ENCODE data around the gene PLEKHA5.

The PLEKHA5 gene

DNA sequence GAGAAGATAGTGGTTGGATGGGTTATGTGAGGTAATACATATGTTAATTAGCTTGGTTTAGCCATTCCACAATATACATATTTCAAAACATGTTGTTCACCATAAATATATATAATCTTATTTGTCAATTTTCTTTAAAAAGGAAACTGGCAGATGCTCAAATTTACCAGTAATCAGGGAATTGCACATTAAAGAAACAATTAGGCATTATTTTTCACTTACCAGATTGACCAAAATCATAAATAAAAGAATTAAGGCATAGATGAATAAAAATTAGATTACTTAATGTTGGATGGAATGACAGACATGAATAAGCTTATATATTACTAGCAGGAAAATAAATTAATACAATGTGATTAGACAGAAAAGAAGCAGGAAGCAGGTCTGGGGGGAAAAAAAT is 147.2 kb downstream of the PLEKHA5 start:
- no peak for ATAC-seq

DNA sequence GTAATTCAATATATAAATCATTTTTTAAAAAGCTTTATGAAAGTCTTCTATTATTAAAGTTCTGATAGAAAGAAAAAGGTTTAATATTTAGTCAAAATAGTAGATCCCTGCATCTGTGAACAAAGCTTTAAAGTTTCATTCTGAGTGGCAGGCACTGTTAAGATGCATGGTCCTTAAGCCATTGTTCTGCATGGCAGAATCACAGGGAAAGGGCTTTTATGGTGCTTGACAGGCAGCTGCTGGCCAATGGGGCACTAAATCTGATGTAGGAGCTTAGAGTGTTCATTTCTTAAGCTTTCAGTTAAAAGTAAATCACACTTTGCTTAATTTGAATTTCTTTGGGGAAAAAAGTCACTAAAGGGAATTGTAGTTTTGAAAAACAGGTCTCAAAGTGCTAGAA is 148.2 kb downstream of the PLEKHA5 start:
- ATAC-seq: no peak
- TF ChIP-seq TCF4 (CRISPR knock-in tag; IDR thresholded peaks at IDR 0.05; ENCODE audit: borderline replicate concordance): no peak
- no peak for TF ChIP-seq PPARA (CRISPR knock-in tag; IDR thresholded peaks at IDR 0.05; ENCODE audit: borderline replicate concordance)
- TF ChIP-seq POU6F1 (CRISPR knock-in tag; IDR thresholded peaks at IDR 0.05; ENCODE audit: borderline replicate concordance, low read depth): no peak
- TF ChIP-seq ZNF8 (CRISPR knock-in tag; IDR thresholded peaks at IDR 0.05): no peak
- TF ChIP-seq CREB5 (CRISPR knock-in tag; IDR thresholded peaks at IDR 0.05; ENCODE audit: low read depth): no peak
- no peak for TF ChIP-seq ARNTL (CRISPR knock-in tag; IDR thresholded peaks at IDR 0.05; ENCODE audit: borderline replicate concordance, low read depth)
- no peak for TF ChIP-seq ZC3H10 (CRISPR knock-in tag; IDR thresholded peaks at IDR 0.05)

More for the DNA sequence above, 147.2 kb downstream of the PLEKHA5 start:
- TF ChIP-seq ISL1 (CRISPR knock-in tag; IDR thresholded peaks at IDR 0.05): peak; percentile 95
- 0 out of 2 replicates have a peak, but pooled peaks have one; percentile 27 for TF ChIP-seq CSRNP3 (CRISPR knock-in tag; IDR thresholded peaks at IDR 0.05)
- TF ChIP-seq ZNF70 (CRISPR knock-in tag; IDR thresholded peaks at IDR 0.05): no peak
- TF ChIP-seq PPARA (CRISPR knock-in tag; IDR thresholded peaks at IDR 0.05; ENCODE audit: borderline replicate concordance): no peak
- TF ChIP-seq PATZ1 (CRISPR knock-in tag; IDR thresholded peaks at IDR 0.05; ENCODE audit: borderline replicate concordance): 0 out of 2 replicates have a peak, but pooled peaks have one; percentile 55
- no peak for TF ChIP-seq OSR1 (CRISPR knock-in tag; IDR thresholded peaks at IDR 0.05)
- no peak for TF ChIP-seq TCF4 (CRISPR knock-in tag; IDR thresholded peaks at IDR 0.05; ENCODE audit: borderline replicate concordance)
- peak; percentile 89 for TF ChIP-seq ZC3H10 (CRISPR knock-in tag; IDR thresholded peaks at IDR 0.05)
- no peak for TF ChIP-seq TSHZ2 (CRISPR knock-in tag; IDR thresholded peaks at IDR 0.05)

DNA sequence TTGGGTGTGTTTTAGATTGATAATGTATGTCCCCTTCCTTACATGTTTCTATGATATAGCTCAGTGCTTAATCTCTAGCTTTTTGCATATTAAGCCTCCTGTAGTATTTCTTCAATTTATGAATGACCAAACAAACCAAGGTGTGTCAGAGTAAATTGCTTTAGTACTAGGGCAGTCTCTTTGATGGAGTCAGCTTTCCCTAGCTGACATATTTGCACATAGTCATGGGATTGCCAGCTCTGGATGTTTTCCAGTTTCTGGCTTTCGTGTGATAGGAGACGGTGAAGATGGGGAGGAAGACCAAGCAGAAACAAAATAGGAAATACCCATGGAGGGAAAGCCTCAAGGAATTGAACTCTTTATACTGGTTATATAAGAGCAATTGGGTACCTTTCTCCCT is 148.9 kb downstream of the PLEKHA5 start:
- no peak for ATAC-seq
- no peak for TF ChIP-seq OSR1 (CRISPR knock-in tag; IDR thresholded peaks at IDR 0.05)
- no peak for TF ChIP-seq CSRNP3 (CRISPR knock-in tag; IDR thresholded peaks at IDR 0.05)
- no peak for TF ChIP-seq ZNF70 (CRISPR knock-in tag; IDR thresholded peaks at IDR 0.05)
- no peak for TF ChIP-seq TSHZ2 (CRISPR knock-in tag; IDR thresholded peaks at IDR 0.05)
- TF ChIP-seq PPARA (CRISPR knock-in tag; IDR thresholded peaks at IDR 0.05; ENCODE audit: borderline replicate concordance): no peak
- no peak for TF ChIP-seq ZNF565 (CRISPR knock-in tag; conservative IDR thresholded peaks at IDR 0.05; ENCODE audit: low read depth)
- no peak for TF ChIP-seq TOX (CRISPR knock-in tag; IDR thresholded peaks at IDR 0.05; ENCODE audit: borderline replicate concordance)
- no peak for TF ChIP-seq ISL1 (CRISPR knock-in tag; IDR thresholded peaks at IDR 0.05)
- no peak for TF ChIP-seq TCF4 (CRISPR knock-in tag; IDR thresholded peaks at IDR 0.05; ENCODE audit: borderline replicate concordance)
- TF ChIP-seq POU6F1 (CRISPR knock-in tag; IDR thresholded peaks at IDR 0.05; ENCODE audit: borderline replicate concordance, low read depth): no peak
- no peak for TF ChIP-seq ZC3H10 (CRISPR knock-in tag; IDR thresholded peaks at IDR 0.05)

All from SK-N-SH treated with all-trans-retinoic acid at 6 μM for 48 hours (cell line).